GM21737 (cell line): ENCODE data around the gene MAPRE3.
"Not testable (repeated sequence)": the region's sequence is repeated elsewhere in the genome, so short reads cannot be mapped to it uniquely, and the experiment has no call there.

Source experiments
- ATAC-seq: cut with Tn5 transposase; IDR thresholded peaks from one replicate; pipeline ENCODE4 v1.9.1; 2021; ENCODE audit warnings: mild to moderate bottlenecking, moderate library complexity; ENCODE audit not compliant: unreplicated experiment

MAPRE3 gene

DNA sequence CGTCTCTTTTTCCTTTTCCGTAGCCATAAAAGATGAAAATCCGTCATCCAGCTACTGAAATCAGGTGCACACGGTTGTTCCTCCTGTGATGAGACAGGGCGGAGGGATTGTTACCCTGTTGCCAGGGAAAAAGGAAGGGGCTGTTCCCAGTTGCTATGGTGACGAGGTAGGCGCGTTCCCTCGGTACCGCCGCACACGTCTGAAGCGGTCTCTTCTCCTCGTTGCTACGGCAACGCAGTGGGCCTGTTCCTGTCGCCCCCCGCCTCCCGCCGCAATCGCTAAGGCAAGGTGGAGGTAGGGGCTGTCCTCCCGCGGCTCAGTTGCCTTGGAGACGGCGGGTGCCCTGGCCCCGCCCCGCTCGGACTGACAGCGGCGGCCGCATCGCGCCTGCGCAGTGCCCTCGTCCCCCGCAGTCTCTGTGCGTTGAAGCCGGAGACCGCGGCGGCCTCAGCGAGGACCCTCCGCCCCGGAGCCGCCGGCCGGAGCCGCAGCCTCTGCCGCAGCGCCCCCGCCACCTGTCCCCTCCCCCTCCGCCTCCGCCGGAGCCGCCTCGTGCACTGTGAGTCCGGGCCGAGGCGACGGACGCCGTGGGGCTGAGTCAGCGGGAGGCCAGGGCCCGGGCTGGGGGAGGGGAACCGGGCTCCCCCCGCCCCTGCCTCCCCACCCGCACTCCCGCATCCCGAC, at the start of gene MAPRE3:
Gene MAPRE3, plus strand, starts transcription at position 394 of the 684 bp plus-strand sequence. CDS start 51,582 bp downstream, outside the sequence.
- peak; percentile 72 for ATAC-seq

DNA sequence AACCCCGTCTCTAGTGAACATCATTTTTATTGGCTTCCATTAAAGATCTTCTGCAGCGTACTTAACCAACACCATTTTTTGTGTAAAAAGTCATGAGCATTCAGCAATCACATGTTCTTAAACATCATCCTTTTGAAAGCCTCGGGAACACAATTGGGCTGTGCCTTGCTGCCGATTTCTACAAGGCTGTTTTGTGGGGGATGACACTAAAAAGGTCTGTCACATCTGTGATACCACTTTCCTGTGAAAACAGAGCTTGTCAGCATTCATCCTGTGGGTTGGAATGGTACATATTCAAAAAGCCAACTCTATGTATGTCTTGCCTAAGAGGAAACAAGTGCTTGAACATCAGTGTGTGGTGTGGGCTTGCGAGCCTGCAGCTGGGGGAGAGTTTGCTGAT, 49.1 kb upstream of the MAPRE3 start:
- no peak for ATAC-seq

DNA sequence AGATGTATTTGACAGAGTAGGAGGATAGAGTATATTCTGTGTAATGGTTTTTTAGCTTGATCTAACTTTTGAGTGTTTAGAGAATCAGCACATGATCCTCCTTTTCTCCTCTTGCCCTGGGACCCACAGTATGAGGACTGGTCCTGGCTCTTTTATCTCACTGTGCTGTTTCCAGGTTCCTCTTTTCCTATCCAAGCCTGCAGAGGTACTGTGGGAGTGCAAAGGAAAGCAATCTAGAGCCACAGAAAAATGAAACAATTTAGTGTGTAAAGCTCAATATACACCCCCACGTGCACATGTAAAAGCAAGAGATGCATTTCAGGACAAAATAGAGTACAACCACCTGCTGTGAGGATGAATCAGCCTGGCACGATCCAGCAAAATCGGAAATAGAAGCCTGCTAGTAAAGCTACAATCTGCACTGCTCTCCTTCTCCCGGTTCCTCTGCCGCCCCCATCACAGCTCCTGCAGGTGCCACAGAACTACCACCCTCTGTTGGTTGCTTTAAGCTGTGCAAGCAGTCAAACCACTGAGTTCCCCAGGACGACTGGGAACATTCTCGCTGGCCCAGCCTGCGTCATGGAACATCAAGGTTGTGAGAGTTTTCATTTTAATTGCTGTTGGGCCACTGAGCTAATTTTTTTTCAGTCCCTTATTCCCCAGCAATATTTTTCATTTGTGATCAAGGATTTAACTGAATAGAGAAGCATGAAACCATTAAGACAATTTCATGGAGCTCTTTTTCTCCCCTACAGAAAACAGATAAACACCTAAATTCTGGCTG, 47.8 kb upstream of the MAPRE3 start:
- ATAC-seq = no peak

DNA sequence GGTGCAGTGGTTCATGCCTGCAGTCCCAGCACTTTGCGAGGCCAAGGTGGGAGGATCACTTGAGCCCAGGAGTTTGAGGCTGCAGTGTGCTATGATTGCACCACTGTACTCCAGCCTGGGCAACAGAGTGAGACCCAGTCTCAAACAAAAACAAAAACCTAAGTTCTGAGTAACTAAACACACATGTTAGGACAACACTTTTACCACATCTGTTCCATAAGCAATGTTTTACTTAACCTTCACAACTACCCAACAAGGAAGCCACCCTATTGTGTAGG, 47.3 kb upstream of the MAPRE3 start:
- not testable (repeated sequence) for ATAC-seq

DNA sequence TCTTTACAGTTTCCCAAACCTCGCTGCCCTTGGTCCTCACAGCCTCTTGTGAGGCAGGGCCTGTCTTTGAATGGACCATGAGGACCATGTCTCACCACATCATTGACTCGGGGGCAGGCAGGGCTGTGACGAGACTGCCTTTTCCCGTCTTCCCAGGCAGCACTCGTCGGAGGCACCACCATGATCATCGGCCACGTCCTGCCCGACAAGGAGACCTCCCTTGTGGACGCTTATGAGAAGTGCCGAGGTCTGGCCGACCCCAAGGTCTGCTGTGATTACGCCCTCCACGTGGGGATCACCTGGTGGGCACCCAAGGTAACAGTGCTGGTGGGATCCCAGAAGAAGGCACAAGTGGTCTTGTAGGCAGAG, 45.7 kb upstream of the MAPRE3 start:
- no peak for ATAC-seq

DNA sequence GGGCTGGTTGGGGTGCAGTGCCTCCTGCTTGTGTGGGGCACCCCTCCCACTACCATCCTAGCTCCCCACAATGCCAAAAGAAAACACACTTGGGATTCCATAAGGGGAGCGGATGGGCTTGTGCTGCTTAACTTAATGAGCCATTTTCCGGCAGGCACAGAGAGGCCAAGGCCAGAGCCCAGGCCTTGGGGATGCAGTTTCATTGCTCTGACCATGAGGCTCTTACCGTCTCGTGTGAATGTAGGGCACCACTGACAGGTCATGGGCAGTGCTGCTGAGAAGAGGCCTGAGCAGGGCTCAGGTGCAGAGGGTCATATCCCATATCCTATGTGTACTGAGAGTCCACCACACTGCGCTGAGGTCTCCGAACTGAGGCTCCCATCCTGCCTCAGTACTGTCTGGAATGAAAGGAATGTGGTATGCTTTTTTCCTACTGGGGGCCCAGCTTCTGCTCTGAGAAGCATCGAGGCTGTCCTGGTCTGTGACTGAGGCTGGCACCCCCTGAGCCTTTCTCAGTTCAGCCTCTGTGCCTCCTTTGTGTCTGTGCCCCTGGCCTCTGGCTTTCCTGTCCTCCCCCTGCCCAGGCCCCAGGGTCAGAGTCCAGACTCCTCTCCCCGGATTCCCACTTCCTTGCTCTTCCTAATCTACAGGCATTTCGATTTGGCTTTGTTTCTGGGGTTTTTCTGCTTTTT, 45.2 kb upstream of the MAPRE3 start:
- no peak for ATAC-seq

DNA sequence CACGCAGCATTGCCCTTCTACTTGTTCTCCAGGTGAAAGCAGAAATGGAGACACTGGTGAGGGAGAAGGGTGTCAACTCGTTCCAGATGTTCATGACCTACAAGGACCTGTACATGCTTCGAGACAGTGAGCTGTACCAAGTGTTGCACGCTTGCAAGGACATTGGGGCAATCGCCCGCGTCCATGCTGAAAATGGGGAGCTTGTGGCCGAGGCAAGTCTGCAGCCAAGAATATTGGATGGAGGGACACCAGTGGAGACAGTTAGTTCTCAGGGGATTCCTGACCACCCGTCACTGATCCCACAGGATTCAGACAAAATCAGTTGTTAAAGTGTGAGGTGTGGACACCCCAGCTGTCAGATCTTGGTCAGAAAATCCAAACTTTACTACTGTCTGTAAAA, 43.2 kb upstream of the MAPRE3 start:
- no peak for ATAC-seq

DNA sequence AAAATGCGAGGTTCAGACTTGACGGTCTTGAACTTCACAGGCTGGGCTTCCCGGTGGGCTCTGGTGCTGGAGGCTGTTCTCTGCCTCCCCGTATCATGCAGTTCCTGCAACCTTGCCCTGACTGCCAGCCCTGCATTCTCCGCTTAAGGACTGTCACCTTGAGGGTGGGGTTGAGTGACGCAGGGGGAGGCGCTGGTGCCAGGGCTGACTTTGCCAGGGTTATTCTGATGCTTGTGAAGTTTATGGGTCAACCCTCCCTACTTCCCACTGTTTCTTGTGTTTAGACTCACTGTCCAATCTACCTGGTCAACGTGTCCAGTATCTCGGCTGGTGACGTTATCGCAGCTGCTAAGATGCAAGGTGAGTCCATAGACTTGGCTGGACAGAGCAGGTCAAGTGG, 37.5 kb upstream of the MAPRE3 start:
- no peak for ATAC-seq

DNA sequence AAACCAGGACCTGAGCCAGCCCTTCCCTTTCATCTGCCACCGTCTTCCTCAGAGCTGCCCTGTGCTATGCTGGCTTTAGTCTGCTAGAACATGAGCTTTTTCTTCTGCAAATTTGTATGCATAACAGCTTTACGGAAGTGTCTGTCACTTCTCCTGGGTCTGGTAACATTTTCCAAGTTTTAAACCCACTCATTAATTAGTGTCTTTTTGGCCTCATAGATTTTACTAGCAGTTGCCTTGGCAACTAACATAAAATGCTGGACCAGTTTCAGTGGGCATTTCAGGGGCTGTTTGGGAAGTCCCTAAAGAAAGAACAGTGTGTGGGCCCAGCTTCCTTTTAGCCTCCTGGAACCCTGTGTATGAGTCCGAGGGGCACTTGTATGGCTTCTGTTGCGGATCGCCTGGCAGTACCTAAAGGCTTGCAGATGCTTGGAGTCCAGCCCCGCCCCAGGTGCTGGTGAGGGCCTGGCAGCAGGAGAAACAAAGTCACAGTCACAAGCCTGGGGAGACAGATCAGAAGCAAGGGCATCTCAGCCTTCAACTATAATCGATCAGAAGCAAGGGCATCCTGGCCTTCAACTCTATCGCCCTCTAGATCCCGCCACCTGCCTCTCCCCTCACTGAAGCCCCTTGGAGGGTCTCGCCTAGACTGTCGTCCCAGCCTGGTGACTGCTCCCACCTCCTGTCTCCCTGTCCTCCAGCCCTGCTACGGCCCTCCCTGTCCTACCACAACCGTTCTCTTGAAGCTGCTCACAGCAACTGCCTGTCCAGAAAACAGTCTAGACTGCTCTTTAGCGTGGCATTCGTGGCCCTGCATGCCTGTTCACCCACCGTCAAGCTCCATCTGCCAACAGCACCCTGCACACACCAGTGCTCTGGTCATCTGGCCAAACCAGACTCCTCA, 36.8 kb upstream of the MAPRE3 start:
- ATAC-seq = no peak

DNA sequence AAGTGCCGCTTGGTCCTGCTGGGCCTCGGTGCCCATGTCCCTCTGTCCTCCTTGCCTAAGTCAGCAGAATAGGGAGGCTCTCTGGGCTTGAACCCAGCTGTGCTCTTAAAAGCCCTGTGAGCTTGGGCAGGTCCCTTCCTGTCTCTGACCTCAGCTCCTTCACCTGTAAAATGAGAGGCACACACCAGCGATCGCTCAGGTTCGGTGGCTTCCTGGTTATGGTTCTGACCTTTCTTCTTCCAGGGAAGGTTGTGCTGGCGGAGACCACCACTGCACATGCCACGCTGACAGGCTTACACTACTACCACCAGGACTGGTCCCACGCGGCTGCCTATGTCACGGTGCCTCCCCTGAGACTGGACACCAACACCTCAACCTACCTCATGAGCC, 36.1 kb upstream of the MAPRE3 start:
- ATAC-seq = no peak

DNA sequence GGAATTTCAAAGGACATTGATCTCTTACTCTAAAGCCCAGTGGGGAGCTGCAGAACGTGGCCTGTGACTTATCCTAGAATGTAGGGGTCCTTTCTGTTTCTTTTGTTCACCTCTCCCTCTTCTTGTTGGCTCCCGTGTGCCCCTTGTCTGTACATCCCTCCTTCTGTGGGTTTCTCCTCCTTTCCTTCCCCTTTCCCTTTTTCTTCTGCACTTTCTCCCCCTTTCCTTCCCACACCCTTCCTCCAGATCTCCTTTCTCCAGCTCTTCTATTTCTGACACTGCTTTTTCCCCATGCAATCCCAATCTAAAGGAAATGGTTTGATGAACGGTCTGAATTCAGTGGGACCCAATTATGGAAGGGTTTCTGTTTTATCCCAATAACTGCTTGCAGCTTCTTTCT, 35.5 kb upstream of the MAPRE3 start:
- no peak for ATAC-seq

DNA sequence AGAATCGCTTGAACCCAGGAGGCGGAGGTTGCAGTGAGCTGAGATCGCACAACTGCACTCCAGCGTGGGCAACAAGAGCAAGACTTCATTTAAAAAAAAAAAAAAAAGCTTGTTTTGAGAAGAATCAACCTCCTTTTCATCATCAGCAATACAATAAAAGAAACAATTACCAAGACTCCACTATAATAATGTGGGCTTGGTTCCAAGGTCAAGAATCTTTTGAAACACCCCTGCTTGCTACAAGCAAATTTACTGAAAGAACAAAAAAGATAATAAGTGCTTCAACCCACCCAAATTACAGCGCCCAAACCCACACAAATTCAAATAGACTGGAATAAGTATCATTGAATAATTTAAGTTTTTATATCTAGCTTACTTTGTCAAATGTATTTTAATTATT, 33.6 kb upstream of the MAPRE3 start:
- ATAC-seq = no peak

DNA sequence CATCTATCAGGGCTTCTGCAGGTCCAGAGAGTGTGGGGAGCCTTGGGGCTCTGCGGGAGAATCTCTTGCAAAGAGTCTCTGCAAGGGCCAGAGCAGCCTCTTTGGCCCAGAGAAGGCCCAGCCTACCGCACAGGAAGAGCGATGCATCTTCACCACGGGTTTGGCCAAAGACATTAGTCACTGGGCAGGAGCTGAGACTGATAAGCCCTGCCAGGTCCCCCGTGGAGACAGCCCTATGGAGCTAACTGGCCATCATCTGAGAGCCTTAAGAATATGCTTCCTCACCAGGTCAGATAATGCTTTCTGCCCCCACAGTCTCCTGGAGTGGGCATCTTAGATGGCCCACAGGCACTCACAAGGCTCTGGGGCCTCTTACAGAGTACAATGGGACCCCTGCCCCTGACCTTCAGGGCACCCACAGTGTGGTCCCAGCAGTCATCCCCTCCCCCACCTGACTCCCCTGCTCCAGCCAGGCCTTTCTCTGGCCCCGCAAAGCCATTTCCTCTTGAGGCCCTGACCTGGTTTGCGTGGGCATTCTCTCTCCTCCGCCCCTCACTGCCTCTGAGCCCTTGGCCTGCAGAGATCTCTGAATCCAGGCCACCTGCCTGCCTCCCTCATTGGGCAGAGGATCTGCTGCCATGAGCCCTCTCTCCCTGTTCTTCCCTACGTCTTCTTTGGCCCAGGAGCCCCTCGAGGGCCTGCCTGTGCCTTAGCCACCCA, 31.9 kb upstream of the MAPRE3 start:
- no peak for ATAC-seq

DNA sequence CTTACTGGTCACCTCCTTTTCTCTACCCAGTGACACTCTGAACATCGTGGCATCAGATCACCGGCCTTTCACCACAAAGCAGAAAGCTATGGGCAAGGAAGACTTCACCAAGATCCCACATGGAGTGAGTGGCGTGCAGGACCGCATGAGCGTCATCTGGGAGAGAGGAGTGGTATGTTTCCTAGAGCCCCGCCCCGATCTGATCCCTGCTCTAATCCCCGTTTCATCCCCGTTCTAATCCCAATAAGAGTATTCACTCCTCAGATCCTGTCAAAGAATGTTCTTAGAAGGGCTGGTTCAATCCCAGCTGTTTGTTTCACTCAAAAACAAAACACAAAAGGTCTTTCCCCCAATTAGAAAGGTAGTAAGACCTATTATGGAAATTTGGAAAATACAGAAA, 30.4 kb upstream of the MAPRE3 start:
- no peak for ATAC-seq

DNA sequence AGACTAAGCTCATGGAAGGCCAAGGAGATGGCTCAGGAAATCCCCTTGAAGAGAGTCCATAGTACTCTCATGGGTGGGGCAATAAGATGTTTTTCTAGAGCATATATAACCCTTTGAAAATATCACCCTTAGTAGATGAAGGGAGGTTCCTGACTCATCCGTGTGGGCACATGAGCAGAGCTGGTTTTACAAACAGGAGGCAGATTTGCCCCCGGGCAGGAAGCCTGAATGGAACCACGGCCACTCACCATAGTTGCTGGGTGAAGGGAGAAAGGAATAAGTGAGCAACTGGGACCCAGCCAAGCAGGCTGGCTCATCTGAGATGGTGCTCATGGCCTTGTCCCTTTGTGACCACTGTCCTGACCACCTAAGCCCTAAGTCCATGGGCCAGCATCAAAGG, 29.0 kb upstream of the MAPRE3 start:
- no peak for ATAC-seq

DNA sequence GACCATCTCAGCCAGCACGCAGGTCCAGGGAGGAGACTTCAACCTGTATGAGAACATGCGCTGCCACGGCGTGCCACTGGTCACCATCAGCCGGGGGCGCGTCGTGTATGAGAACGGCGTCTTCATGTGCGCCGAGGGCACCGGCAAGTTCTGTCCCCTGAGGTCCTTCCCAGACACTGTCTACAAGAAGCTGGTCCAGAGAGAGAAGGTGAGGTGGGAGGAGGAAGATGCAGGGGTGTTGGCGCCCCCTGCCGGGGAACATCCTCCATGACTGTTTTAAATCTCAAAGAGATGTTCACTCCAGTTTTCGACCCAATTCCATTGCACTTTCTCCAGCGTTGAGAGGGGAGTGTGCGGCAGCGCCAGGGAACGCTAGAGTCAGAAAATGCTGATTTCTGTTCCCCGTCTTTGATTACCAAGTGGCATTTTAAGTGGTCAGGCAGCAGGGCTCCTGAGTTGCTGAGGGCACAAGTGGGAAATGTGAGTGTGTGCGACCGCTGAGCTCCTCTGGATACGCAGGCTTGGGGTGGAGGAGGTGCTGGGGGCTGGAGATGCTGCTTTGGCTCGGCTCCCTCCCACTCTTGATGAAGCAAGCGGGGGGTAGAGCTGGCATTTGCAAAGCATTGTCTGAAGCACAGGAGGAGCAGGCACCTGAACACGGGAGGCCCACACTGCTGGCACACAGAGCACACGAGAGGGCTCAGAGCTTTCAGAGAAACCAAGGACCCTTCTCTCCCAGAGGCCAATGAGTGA, 27.7 kb upstream of the MAPRE3 start:
- no peak for ATAC-seq

DNA sequence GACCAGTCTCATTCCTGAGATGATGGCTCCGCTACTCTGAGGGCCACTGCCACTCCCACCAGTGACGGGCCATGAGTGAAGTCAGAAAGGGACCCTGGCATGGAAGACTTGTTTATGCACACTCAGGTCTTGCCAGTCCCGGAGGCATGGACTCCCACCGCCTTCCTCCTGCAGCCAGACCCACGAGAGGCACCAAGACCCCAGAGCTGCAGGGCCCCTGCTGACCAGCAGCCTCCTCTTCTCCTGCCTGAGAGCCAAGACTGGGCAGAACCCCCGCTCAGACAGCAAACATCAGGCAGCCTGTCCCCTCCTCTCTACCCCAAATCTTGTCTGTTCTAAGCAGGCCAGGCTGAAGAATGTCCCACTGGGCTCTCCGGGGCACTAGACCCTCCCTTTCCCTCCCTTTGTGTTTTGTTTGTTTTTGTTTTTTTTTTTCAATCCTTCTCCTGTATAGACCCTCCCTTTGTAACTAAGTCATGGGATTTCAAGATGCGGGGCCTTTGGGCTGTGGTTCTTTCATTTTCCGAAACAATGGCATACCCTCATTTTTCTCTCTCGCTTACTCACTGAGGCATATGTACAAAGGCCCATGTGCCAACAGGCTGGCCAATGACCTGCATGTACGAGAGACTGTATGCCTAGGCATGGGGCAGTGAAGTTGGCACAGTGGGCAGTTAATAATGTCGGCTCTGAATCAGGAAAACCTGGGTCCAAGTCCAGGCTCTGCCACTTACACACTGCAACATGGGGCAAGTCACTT, 24.3 kb upstream of the MAPRE3 start:
- ATAC-seq = no peak

DNA sequence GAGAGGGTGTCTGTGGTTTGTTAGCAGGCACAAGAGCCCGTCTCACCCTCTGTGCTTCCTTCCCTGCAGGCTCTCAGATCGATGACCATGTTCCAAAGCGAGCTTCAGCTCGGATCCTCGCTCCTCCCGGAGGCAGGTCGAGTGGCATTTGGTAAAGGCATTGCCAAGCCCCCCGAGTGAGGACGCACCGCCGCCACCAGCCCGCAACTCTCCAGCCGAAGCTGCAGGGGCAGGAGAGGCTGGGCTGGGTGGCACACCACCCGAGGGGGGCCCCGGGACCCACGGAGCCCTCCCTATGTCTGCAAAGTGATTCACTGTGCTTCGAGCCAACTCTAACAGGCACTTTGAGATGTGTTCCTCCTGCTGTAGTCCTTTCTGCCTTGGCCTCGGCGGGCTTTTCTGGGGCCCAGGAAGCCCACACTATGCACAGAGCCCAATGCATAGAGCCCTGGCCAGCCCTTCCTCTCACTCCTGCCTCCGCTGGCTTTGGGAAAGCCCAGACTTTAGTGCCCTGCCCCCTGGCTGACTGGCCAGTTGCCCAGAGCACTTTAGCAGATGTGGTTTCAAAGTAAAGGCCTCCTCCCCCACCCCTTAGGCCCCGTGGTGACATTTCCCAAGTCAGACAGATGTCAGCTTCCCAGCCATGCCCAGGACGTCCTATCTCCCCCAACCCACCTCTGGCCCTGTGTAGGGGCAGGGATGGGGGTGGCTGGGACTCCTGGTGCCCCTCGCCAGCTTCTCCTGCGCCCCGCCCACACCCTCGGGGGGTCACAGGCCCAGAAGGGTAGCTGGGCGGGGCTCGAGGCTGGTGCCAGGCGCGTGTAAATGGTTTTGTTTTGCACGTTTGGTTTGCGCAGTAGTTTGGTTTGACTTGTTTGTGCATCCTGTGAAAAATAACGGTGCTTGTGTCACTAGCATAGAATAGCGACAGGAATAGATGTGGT, 23.3 kb upstream of the MAPRE3 start:
- no peak for ATAC-seq
